Mucosa of rectum (tissue), 2 donors: ENCODE data around the gene DTNA.

Experiments
- H3K27ac ChIP-seq, 2 donors: one replicate each; pipeline ENCODE4 v1.7.0; 2013; ENCODE audit warnings: inconsistent platforms in 2 of 2, low read depth in 2 of 2, low read length in 2 of 2
- H3K27me3 ChIP-seq, 2 donors: one replicate each; pipeline ENCODE4 v1.7.0; 2013; ENCODE audit warnings: low read length in 2 of 2; ENCODE audit not compliant: control insufficient read depth in 2 of 2, insufficient read depth in 2 of 2
- H3K36me3 ChIP-seq, 2 donors: one replicate each; pipeline ENCODE4 v1.7.0; 2013; ENCODE audit warnings: low read length in 2 of 2; ENCODE audit not compliant: control insufficient read depth in 2 of 2, insufficient read depth in 2 of 2
- H3K4me1 ChIP-seq, 2 donors: one replicate each; pipeline ENCODE4 v1.7.0; 2013; ENCODE audit warnings: low read length in 2 of 2, mild to moderate bottlenecking in 1 of 2; ENCODE audit not compliant: control insufficient read depth in 2 of 2, insufficient read depth in 2 of 2
- H3K4me3 ChIP-seq, 2 donors: one replicate each; pipeline ENCODE4 v1.7.0; 2013; ENCODE audit warnings: low read length in 2 of 2
- H3K9ac ChIP-seq, 2 donors: one replicate each; pipeline ENCODE4 v1.7.0; 2013; ENCODE audit warnings: low read length in 2 of 2, low read depth in 1 of 2, mild to moderate bottlenecking in 1 of 2
- H3K9me3 ChIP-seq, 2 donors: one replicate each; pipeline ENCODE4 v1.7.0; 2013; ENCODE audit warnings: low read length in 2 of 2; ENCODE audit not compliant: control insufficient read depth in 2 of 2
- donor health status: healthy.
- donor health status: Normal muscosa, but diverticular disease.

The DTNA gene

DNA sequence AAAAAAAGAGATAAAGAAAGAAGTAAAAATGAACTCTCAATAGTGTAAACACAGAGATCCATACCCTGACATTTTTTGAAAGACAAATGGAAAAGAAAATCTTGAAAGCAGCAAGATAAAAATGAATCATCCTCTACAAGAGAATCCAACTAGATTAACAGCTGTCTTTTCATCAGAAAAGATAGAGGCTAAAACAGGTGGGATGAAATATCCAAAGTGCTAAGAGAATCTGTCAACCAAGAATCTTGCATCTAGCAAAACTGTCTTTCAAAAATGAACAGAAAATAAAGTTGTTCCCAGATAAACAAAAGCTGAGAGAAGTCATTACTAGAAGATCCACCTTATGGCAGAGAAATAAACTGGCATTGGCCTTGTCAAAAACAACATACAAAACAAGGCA is 213.8 kb downstream of the DTNA start:
- no peaks in the 10 kb centered on the region for H3K9me3 ChIP-seq
- no peaks in the 10 kb centered on the region for H3K27me3 ChIP-seq
- no peak overlapping the region for H3K9ac ChIP-seq
- H3K36me3 ChIP-seq: no peaks in the 10 kb centered on the region
- H3K27ac ChIP-seq: no peak overlapping the region
- no peaks in the 10 kb centered on the region for H3K4me1 ChIP-seq
- H3K4me3 ChIP-seq: no peak overlapping the region

DNA sequence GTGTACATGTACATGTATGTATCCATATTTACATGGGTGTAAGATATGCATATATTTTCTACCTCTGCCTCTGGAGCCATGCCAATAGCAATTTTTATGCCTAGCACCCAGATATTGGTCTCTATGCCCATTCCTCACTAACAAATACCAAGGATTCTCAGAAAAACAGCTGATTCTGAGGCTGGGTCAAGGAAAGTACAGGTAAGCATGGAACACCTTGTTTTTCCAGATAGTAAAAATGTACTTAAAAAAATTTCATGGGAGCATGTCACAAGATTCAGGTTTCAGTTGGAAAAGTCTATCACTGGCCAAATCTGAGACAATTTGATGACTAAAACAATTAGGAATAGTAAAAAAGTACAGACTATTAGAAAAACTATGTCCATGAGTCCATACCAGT is 216.6 kb downstream of the DTNA start:
- H3K36me3 ChIP-seq: no peaks in the 10 kb centered on the region
- no peaks in the 10 kb centered on the region for H3K4me1 ChIP-seq
- no peak overlapping the region for H3K9ac ChIP-seq
- no peak overlapping the region for H3K27ac ChIP-seq
- no peaks in the 10 kb centered on the region for H3K27me3 ChIP-seq
- H3K9me3 ChIP-seq: no peaks in the 10 kb centered on the region
- H3K4me3 ChIP-seq: no peak overlapping the region

DNA sequence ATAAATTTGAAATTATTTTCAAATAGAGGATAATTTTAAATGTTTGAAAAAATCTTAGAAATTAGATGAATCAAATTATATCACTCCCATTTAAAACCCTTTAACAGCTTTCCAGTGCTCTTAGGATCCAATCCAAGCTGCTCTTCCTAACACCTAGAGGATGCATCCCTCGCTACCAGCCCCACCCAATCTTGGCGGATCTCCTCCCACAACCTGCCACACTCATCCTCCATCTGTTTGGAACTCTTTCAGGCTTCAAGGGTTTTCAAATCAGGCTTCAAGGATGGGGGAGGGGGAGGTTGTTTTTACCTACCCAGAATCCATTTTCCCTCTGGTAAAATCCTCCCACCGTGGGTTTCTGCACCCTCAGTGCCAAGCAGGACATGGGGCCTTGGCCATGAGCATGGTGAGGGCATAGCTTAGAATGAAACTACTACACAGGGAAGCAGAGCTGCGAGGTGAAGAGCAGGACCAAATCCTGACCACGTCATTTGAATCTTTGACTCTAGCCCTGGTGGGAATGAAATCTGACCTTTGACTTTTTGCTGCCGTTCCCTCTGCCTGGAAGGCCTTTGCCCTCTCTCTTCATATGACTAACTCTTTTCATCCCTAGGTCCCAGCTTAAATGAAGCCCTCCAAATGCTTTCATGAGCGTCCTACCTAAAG is 218.1 kb downstream of the DTNA start:
- Histone ChIP-seq H3K36me3 (no peaks in the 10 kb centered on the region), H3K9ac (no peak overlapping the region), H3K4me1 (no peaks in the 10 kb centered on the region), H3K27me3 (no peaks in the 10 kb centered on the region), H3K27ac (no peak overlapping the region), H3K4me3 (no peak overlapping the region), H3K9me3 (no peaks in the 10 kb centered on the region)

DNA sequence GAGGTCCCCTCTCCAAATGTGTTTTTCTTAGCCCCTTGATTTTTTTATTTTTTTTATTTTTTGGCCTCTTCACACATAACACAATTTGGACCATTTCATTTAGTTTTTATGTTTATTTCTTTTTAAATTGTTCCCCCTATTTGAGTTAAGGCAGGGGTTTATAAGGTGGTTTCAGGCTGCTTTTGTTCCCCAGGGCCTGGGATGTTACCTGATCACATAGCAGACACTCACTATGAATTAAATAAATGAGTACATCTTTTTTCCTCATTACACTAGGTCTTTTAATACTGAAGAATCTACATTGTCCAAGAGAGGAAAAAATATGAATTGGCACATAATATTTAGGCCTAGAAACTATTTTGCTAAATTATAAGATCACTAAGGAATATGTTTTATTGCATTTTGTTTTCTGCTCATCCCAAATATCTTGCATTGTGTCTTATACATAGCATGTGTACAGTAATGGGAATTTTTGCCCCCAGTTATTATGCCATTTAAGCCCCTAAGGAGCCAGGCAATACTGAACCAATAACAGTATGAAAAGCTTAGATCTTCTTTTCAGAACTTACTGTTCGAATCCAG is 218.7 kb downstream of the DTNA start:
- Histone ChIP-seq H3K9ac (no peak overlapping the region), H3K36me3 (no peaks in the 10 kb centered on the region), H3K4me1 (no peaks in the 10 kb centered on the region), H3K9me3 (no peaks in the 10 kb centered on the region), H3K27ac (no peak overlapping the region), H3K4me3 (no peak overlapping the region), H3K27me3 (no peaks in the 10 kb centered on the region)

DNA sequence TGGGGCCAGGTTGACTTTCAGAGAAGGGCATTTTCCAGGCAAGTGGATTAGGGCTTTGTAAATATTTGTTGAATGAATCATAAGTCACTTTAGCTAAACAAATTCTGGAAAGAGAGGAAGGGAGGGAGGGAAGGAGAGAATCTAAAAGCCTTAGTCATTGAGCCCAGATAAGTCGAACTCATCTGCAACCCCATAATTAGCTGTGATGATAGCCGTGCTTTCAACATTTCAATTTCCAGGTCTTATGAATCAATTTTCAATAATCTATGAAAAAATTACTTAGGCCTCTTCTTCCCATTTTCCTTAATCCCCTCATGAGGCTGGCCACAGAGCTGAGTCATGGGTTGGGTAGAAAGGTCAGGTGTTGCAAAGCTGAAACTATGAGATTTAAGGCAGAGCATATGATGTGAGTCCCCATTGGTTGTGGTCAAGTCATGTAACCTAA is 219.3 kb downstream of the DTNA start:
- Histone ChIP-seq H3K4me3 (no peak overlapping the region), H3K27ac (no peak overlapping the region), H3K27me3 (no peaks in the 10 kb centered on the region), H3K36me3 (no peaks in the 10 kb centered on the region), H3K4me1 (no peaks in the 10 kb centered on the region), H3K9me3 (no peaks in the 10 kb centered on the region), H3K9ac (no peak overlapping the region)

DNA sequence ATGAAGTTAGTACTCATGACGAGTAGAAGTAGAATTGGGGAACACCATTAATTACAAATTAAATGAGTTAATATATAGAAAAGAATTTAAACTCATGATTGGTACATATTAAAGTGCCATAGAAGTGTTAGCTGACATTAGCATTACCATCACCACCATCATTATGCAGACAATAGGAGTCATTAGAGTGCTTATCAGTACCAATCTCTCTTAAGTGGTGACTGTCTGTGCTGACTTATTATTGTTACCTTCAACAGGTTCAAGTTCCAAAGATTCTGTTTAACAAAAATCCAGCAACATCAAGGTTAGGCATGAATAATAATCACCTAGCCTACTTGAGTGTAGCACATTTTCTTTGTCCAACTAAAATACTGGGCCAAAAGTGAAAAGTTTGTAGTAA is 222.3 kb downstream of the DTNA start:
- Histone ChIP-seq H3K4me1 (no peaks in the 10 kb centered on the region), H3K27me3 (no peaks in the 10 kb centered on the region), H3K27ac (no peak overlapping the region), H3K4me3 (no peak overlapping the region), H3K9me3 (no peaks in the 10 kb centered on the region), H3K36me3 (no peaks in the 10 kb centered on the region), H3K9ac (no peak overlapping the region)

DNA sequence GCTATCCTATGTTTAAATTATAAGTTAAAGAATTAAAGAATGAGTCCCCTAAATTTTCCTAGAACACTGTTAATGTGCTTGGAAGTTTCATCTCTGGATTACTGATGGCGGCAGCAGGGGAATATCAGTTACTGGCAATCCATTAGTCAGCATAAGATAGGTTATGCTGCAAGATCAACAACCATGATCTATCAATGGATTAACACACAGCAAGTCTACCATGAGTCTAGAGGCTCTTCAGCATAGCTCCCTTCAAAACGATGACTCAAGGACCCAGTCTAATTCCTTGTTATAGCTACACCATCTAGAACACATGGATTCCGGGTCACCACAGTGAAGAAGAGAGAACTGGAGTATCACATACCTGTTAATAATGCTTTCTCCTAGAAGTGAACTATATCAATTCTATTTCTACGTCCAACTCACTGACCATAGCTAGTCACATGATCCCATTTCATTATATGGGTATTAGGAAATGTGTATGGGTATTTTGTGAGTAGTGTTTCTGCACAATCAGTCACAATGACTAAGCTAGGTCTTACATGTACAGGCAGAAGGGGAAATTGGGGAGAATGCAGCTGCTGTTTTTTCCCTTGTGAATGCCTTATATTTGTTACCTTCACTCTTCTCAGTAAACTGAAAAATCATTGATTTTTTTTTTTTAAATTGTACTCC is 222.8 kb downstream of the DTNA start:
- H3K9ac ChIP-seq: no peak overlapping the region
- H3K27me3 ChIP-seq: no peaks in the 10 kb centered on the region
- no peaks in the 10 kb centered on the region for H3K36me3 ChIP-seq
- no peak overlapping the region for H3K27ac ChIP-seq
- H3K4me1 ChIP-seq: no peaks in the 10 kb centered on the region
- no peaks in the 10 kb centered on the region for H3K9me3 ChIP-seq
- H3K4me3 ChIP-seq: no peak overlapping the region

DNA sequence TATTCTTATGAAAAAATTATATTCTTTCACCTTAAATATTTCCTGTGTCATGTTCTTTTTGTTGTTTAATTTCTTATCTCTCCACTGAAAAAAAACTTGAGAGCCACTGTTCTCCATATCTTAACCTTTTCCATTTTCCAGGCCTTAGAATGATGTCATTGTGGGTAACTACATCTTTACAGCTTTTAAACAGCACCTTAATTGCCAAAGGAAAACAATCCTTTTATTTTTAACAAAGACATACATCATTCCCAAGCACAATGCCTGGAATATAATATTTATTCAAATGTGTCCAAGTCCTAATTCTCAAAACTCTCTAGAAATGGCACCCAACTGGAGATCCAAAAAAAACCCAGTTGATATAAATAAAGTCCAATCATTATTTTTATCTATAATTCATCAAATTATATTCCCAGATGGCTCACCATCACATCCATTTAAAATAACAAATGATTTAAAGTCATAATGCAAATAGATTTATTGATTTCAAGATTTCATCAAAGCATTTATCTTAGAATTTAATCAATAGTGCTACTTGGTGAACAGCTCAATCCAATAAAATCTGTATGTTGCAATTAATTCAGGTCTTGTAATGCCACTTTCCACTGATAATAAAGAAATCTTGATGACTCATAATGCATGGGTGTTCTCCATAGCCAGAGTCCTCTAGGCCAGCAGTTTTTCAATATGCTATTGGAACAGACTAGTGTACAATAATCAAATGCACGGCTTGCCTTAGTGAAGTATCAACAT is 224.0 kb downstream of the DTNA start:
- H3K4me1 ChIP-seq: no peaks in the 10 kb centered on the region
- no peaks in the 10 kb centered on the region for H3K27me3 ChIP-seq
- H3K4me3 ChIP-seq: no peak overlapping the region
- no peaks in the 10 kb centered on the region for H3K9me3 ChIP-seq
- no peaks in the 10 kb centered on the region for H3K36me3 ChIP-seq
- no peak overlapping the region for H3K27ac ChIP-seq
- H3K9ac ChIP-seq: no peak overlapping the region

DNA sequence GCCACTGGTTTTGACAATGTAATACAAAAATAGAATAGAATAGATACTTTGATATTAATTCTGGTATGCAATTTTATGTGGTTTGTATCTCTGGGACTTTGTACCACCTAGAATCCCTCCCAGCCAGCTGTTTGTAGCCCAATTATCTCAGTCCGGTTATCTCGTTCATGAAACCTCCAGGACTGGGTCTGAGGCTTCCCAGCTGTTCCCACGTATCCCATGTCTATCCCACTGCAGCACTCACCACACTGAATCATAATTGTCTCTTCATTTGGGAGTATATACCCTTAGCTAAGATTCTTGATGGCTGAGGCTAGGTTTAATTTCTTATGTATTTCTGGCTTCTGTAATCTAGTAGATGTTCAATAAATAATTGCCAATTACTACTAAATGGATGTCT is 226.7 kb downstream of the DTNA start:
- Histone ChIP-seq H3K9ac (no peak overlapping the region), H3K27me3 (no peaks in the 10 kb centered on the region), H3K36me3 (no peaks in the 10 kb centered on the region), H3K27ac (no peak overlapping the region), H3K4me3 (no peak overlapping the region), H3K9me3 (no peaks in the 10 kb centered on the region), H3K4me1 (no peaks in the 10 kb centered on the region)

DNA sequence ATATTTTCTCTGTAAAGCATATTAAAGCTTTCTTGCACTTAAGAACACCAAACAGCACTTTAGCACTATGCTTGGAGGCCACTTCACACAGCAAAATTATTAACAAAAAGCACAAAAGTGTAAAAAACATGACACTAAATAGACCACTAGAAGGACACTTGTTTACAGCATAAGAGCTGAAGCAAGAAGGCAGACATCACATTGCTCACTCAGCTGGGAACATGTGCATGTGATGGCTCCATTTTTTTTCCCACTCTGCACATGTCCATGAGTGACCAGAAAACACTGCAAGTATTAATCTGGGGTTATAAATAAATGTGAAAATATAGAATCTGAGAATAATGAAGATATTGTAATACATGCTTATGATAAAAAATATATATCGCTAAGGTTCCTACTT is 228.0 kb downstream of the DTNA start:
- Histone ChIP-seq H3K9me3 (no peaks in the 10 kb centered on the region), H3K27me3 (no peaks in the 10 kb centered on the region), H3K4me1 (no peaks in the 10 kb centered on the region), H3K36me3 (no peaks in the 10 kb centered on the region), H3K9ac (no peak overlapping the region), H3K4me3 (no peak overlapping the region), H3K27ac (no peak overlapping the region)
